GM10266 (cell line): ENCODE measurements around the gene PHETA2.
A peak's percentile ranks its signal among the peaks of the same experiment; 100 is the strongest.
"Not testable (repeated sequence)": the region's sequence is repeated elsewhere in the genome, so short reads cannot be mapped to it uniquely, and the experiment has no call there.

Experiments
- DNase-seq: peaks from one replicate; pipeline ENCODE4 v3.0.0; 2012; ENCODE audit errors: extremely low spot score
- TF ChIP-seq, protein P1 (sequence below): IDR thresholded peaks from 2 replicates; pipeline ENCODE4 v1.5.1; 2012; ENCODE audit warnings: mild to moderate bottlenecking, low read depth; ENCODE audit not compliant: control insufficient read depth, insufficient read depth; ENCODE audit errors: missing control alignments

The PHETA2 gene

DNA sequence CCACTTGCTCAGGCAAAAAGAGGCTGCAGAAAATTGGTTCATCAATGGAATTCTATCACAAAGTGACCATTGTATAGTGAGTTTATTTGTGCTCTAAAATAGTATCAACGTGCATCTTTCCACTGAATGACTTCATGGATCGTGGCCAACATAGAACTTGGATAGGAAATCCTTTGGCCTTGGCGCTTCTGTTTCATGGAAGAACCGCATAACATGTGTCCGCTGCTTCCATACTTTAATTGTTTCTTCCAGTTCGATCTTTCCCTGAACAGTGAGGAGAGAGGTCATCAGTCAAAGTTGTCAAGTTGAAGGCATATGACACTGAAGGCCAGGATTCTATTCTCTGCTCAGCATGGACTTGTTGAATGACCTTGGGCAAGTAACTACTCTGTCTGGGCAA lies 12.0 kb downstream of the PHETA2 start:
- no peak for DNase-seq
- TF ChIP-seq, protein P1, sequence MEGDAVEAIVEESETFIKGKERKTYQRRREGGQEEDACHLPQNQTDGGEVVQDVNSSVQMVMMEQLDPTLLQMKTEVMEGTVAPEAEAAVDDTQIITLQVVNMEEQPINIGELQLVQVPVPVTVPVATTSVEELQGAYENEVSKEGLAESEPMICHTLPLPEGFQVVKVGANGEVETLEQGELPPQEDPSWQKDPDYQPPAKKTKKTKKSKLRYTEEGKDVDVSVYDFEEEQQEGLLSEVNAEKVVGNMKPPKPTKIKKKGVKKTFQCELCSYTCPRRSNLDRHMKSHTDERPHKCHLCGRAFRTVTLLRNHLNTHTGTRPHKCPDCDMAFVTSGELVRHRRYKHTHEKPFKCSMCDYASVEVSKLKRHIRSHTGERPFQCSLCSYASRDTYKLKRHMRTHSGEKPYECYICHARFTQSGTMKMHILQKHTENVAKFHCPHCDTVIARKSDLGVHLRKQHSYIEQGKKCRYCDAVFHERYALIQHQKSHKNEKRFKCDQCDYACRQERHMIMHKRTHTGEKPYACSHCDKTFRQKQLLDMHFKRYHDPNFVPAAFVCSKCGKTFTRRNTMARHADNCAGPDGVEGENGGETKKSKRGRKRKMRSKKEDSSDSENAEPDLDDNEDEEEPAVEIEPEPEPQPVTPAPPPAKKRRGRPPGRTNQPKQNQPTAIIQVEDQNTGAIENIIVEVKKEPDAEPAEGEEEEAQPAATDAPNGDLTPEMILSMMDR, result no peak

DNA sequence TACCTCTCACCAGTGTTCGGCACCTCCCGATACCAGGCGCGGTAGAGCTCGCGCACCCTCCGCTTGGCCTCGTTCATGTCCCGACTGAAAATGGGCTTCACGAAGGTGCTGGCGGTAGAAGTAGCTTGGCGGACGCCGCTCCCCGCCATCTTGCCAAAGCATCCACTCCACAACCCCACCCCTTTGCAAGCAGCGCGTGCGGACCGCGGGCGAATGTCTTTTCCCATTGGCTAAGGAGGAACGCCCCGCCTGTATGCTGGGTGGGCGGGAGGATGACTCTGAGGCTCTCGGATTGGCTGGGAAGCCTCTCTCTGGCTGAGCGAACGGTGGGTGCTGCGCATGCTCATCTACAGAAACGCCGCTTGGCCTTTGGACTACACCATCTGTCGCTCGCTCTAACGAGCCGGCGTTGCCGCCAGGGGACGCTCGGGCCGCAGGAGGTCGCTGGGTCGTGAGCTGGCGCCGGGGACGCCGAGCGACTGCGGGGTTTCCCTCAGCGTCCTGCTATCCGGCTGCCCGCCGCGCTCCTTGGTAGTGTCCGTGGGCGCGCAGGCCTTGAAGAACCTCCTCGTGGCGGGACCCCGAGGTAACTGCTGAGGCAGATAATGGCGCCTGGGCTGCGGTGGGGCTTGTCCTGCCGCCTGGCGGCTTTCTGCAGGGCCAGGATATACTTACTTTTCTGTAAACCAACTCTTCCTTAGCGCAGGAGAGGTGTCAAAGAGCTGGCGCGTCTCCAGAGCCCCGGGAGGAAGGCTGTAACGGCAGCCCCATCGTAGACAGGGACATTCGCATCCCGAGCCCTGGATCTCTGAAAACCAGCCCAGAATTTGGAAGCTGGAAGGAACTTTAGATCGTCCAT lies 16.8 kb downstream of the PHETA2 start, which contains the start of gene NDUFA6:
Gene NDUFA6 (minus strand): TSS at position 177 of the 859 bp plus-strand sequence. CDS start 28 bp downstream, at position 149.
- TF ChIP-seq, protein P1, result peak; percentile 96
- DNase-seq, result peak; percentile 97

DNA sequence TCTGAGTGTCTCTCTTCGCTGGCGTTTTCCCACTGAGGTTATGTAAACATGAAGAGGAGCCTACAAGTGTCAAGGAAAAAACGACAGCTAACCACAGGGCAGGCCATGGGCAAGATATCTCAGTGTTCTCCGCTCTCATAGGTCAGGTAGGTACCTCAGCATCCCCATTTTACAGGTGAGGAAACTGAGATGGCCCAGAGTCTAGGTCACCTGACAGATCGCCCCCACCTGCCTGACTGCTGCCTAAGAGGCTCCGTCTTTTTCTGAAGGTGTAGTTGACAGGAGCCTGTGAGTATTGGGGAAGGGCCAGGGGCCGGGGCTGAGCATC lies 17.4 kb downstream of the PHETA2 start:
- DNase-seq, result no peak
- TF ChIP-seq, protein P1, result no peak

DNA sequence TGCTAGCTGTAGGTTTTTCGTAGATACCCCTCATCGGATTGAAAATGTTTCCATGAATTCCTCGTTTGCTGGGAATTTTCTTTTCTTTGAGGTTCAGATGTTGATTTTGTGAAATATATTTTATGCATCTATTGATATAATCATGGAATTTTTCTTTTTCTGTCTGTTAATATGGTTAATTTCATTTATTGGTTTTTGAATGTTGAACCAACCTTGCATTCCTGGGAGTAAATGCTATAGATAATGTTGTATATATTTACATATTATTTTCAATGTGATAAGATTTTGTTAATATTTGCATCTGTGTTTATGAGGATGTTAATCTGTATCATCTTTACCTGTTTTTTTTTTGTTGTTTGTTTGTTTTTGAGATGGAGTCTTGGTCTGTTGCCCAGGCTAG lies 27.2 kb downstream of the PHETA2 start:
- TF ChIP-seq, protein P1, result no peak

DNA sequence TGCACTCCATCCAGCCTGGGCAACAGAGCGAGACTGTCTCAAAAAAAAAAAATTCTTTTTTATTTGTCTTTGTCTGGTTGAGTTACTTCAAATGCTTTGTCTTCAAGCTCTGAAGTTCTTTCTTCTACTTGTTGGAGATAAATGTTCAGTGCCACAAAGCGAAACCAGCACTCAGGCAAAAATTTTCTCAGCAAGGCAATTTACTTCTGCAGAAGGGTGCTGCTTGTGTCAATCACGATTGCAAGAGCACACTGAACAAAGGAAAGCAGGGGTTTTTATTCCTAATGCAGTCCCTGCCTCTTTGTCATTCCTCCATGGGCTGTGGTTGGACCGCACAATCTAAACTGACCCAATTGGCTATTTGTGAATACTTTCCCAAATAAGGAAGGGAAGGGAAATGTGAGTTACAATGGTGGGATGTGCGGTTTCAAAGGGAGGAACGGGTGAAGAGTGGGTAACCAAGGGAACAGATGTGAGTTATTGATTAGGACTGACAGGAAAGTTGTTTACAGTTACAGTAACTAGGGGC lies 30.3 kb downstream of the PHETA2 start:
- DNase-seq, result not testable (repeated sequence)

More for the DNA sequence above, 27.2 kb downstream of the PHETA2 start:
- DNase-seq, result no peak

DNA sequence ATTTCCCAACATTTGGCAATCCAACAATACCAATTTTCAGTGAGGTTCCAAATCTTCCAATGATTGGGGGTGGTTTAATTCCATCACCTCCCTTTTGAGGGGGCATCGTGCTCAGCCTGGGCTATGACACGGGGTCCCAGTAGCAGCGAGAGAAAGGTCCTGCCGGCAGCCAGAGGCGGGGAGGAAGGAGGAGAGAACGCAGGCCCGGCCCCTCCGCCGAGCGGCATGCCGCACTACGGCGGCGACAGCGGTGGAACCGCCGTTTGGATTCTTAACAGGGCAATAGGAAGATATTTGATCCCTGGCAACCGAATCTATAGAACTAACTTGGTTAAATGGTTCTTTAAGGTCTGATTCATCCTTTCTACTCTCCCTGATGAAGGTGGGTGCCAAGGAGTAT lies 34.8 kb downstream of the PHETA2 start:
- DNase-seq, result no peak
- TF ChIP-seq, protein P1, result no peak

DNA sequence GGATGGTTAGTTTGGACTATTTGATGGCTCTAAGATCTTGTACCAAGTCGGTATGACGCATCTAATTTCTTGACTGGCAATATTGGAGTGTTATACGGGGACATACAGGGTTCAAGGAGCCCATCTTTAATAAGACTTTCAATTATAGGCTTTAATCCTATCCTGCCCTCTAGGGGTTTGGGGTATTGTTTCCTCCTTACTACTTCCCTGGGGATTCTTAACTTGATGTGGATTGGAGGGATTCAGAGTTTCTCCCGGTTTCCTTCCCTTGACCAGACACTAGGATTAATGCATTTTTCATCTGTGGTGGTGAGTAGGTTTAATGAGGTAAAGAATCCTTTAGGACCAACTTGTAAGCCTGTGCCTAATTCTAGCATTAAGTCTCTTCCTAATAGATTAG lies 37.8 kb downstream of the PHETA2 start:
- TF ChIP-seq, protein P1, result no peak
- DNase-seq, result no peak

DNA sequence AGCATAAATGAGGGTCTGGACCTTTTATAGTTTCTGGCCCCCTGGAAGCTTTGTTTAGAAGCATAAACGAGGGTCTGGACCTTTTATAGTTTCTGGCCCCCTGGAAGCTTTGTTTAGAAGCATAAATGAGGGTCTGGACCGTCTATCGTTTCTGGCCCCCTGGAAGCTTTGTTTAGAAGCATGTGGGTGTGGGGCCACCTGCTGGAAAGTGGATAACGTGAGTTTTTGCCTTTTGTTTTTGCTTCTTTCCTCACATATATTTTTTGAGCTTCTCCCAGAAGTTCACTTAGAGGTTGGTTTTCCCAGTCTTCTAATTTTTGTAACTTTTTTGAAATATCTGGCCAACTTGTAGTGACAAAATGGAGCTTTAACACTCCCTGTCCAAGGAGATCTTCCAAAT lies 38.7 kb downstream of the PHETA2 start:
- TF ChIP-seq, protein P1, result peak; percentile 9
- DNase-seq, result not testable (repeated sequence)
